Gastrocnemius medialis (tissue), 4 donors: ENCODE results near the gene LPCAT3. TPM values are rescaled to one million over a fixed set of nuclear protein-coding genes. Genes with fewer than 3 reads are reported as not detected.
A peak's percentile ranks its signal among the peaks of the same experiment; 100 is the strongest.

Source experiments
- ATAC-seq, 2 donors: fragments of 150-250 bp; one replicate each; pipeline ENCODE4 v1.9.1; 2016
- DNase-seq, 2 donors: peaks; one replicate each; pipeline ENCODE4 v3.0.0-alpha.2; 2019
- H3K27ac ChIP-seq, 4 donors: fragments of 200-600 bp; sonication (generic); 1 replicate in 1 of 4; 2 replicates in 3 of 4; pipeline ENCODE4 v1.5.1; 2016 to 2018; ENCODE audit warnings: mild to moderate bottlenecking in 2 of 4, moderate library complexity in 1 of 4
- H3K27me3 ChIP-seq, 3 donors: fragments of 200-600 bp; sonication (generic) in 2 of 3; 1 replicate in 1 of 3; 2 replicates in 2 of 3; pipeline versions ENCODE4 v1.5.1 to v1.6.0; 2016 to 2019; ENCODE audit warnings: mild to moderate bottlenecking in 1 of 3, moderate library complexity in 1 of 3
- H3K36me3 ChIP-seq, 2 donors: fragments of 200-600 bp; sonication (generic) in 1 of 2; one replicate each; pipeline ENCODE4 v1.5.1; 2017 to 2018
- H3K4me1 ChIP-seq, 2 donors: fragments of 200-600 bp; sonication (generic) in 1 of 2; one replicate each; pipeline ENCODE4 v1.5.1; 2016 to 2017; ENCODE audit warnings: mild to moderate bottlenecking in 2 of 2
- H3K4me3 ChIP-seq, 4 donors: fragments of 200-600 bp; sonication (generic) in 3 of 4; 1 replicate in 1 of 4; 2 replicates in 3 of 4; pipeline ENCODE4 v1.5.1; 2016 to 2019; ENCODE audit warnings: mild to moderate bottlenecking in 2 of 4
- H3K9me3 ChIP-seq, 3 donors: fragments of 200-600 bp; sonication (generic) in 2 of 3; 1 replicate in 1 of 3; 2 replicates in 2 of 3; pipeline ENCODE4 v1.5.1; 2016 to 2019
- CTCF ChIP-seq, 5 experiments: fragments of 450-650 bp in 3 of 5; fragments of 200-600 bp in 2 of 5; sonication (generic) in 2 of 5; IDR thresholded peaks in 4 of 5; conservative IDR thresholded peaks in 1 of 5; 1 replicate in 4 of 5; 2 replicates in 1 of 5; pipeline ENCODE4 v1.5.1; 2016 to 2019; ENCODE audit warnings: antibody characterized with exemption in 5 of 5, mild to moderate bottlenecking in 3 of 5, moderate library complexity in 3 of 5
- POLR2A ChIP-seq, 2 donors: fragments of 450-650 bp; IDR thresholded peaks; one replicate each; pipeline ENCODE4 v1.6.1; 2017; ENCODE audit warnings: antibody characterized with exemption in 2 of 2, mild to moderate bottlenecking in 2 of 2, moderate library complexity in 2 of 2
- in situ Hi-C, 4 donors: fragments of 200-750 bp; cut with MboI; loops; one replicate each; pipeline versions ENCODE4 v1.15.0 to v1.8.0; 2017; ENCODE audit warnings: low sequenced_read_pairs in 4 of 4
- intact Hi-C: fragments of 100-400 bp; cut with DNase I; formaldehyde crosslinking; loops from one replicate; pipeline ENCODE4 v1.15.1; 2023; ENCODE audit warnings: low total_unique reads
- total RNA-seq, 4 donors: library from RNA; depleted of rRNA; stranded (reverse); fragments of >200 nt; gene quantifications; one replicate each; pipeline versions ENCODE4 v1.1.0 to v1.2.3, GENCODE V29; 2016

The LPCAT3 gene
- total RNA-seq, 4 donors from 2014 or later = 19.4 to 42.8 (median 36.7) TPM

GRCh38 chr12:7006639-7007038, 11.6 kb downstream of the LPCAT3 start:
- peak overlapping the region; percentile 39 to 98 (median 76) for H3K27ac ChIP-seq
- DNase-seq (no peak), ATAC-seq (peak; percentile 58 to 80)
- no peaks in the 10 kb centered on the region for H3K36me3 ChIP-seq
- no peaks in the 10 kb centered on the region for H3K9me3 ChIP-seq
- peaks cover 82 to 84% of the 10 kb centered on the region in 2 donors for H3K4me1 ChIP-seq
- TF ChIP-seq POLR2A (IDR thresholded peaks at IDR 0.05) (no peak), CTCF (IDR thresholded peaks at IDR 0.05 in 4 of 5, conservative IDR thresholded peaks at IDR 0.05 in 1 of 5) (no peak)
- in situ Hi-C loops (no loop called here), intact Hi-C loops (no loop called here)
- H3K4me3 ChIP-seq = no peak overlapping the region
- no peaks in the 10 kb centered on the region for H3K27me3 ChIP-seq

- TF ChIP-seq POLR2A (IDR thresholded peaks at IDR 0.05) (no peak), CTCF (IDR thresholded peaks at IDR 0.05 in 4 of 5, conservative IDR thresholded peaks at IDR 0.05 in 1 of 5) (no peak)
- intact Hi-C loops (no loop called here), in situ Hi-C loops (no loop called here)
- Histone ChIP-seq H3K4me3 (no peak overlapping the region), H3K4me1 (peaks cover 78% of the 10 kb centered on the region in 2 donors), H3K27me3 (no peaks in the 10 kb centered on the region), H3K9me3 (no peaks in the 10 kb centered on the region), H3K36me3 (no peaks in the 10 kb centered on the region), H3K27ac (peak overlapping the region; percentile 32 to 98 (median 76))
- no peak for ATAC-seq
- DNase-seq = no peak
Observed at GRCh38 chr12:7005311-7005710, 13.0 kb downstream of the LPCAT3 start.

GRCh38 chr12:7004840-7005239, 13.4 kb downstream of the LPCAT3 start:
- Histone ChIP-seq H3K4me1 (peaks cover 73 to 75% of the 10 kb centered on the region in 2 donors), H3K36me3 (no peaks in the 10 kb centered on the region), H3K4me3 (no peak overlapping the region), H3K27ac (peak overlapping the region; percentile 32 to 98 (median 76)), H3K27me3 (no peaks in the 10 kb centered on the region), H3K9me3 (no peaks in the 10 kb centered on the region)
- DNase-seq (no peak), ATAC-seq (no peak)
- intact Hi-C loops = no loop called here
- TF ChIP-seq CTCF (IDR thresholded peaks at IDR 0.05 in 4 of 5, conservative IDR thresholded peaks at IDR 0.05 in 1 of 5) = no peak
- TF ChIP-seq POLR2A (IDR thresholded peaks at IDR 0.05) = no peak
- in situ Hi-C loops = no loop called here

- DNase-seq (no peak), ATAC-seq (no peak)
- intact Hi-C loops = no loop called here
- in situ Hi-C loops = no loop called here
- Histone ChIP-seq H3K4me1 (peaks cover 73 to 75% of the 10 kb centered on the region in 2 donors), H3K4me3 (no peak overlapping the region), H3K9me3 (no peaks in the 10 kb centered on the region), H3K27me3 (no peaks in the 10 kb centered on the region), H3K36me3 (no peaks in the 10 kb centered on the region), H3K27ac (peak overlapping the region; percentile 23 to 98 (median 76))
- TF ChIP-seq CTCF (IDR thresholded peaks at IDR 0.05 in 4 of 5, conservative IDR thresholded peaks at IDR 0.05 in 1 of 5) (no peak), POLR2A (IDR thresholded peaks at IDR 0.05) (no peak)
Observed at GRCh38 chr12:7004287-7004803, 13.9 kb downstream of the LPCAT3 start.
